T-helper 1 cell treated with Interleukin-12 subunit alpha and Interleukin-12 subunit beta and Interleukin-4 antibody, amounts not matched to agents 30 μg/mL and 1 μg/mL, for 36 hours (primary cell): ENCODE data around the gene UBE2V1.

Experiments
- H3K27ac Mint-ChIP-seq: one replicate; pipeline ENCODE4 v1.8.0; 2021; ENCODE audit warnings: mild to moderate bottlenecking, mixed read lengths
- H3K27me3 Mint-ChIP-seq: one replicate; pipeline ENCODE4 v1.8.0; 2021; ENCODE audit warnings: low read depth, mixed read lengths
- H3K36me3 Mint-ChIP-seq: one replicate; pipeline ENCODE4 v1.8.0; 2021; ENCODE audit warnings: low read depth, mixed read lengths
- H3K4me1 Mint-ChIP-seq: one replicate; pipeline ENCODE4 v1.8.0; 2021; ENCODE audit warnings: low read depth, mixed read lengths
- H3K4me3 Mint-ChIP-seq: one replicate; pipeline ENCODE4 v1.8.0; 2021; ENCODE audit warnings: mild to moderate bottlenecking, moderate library complexity, mixed read lengths
- H3K9me3 Mint-ChIP-seq: one replicate; pipeline ENCODE4 v1.8.0; 2021; ENCODE audit warnings: mixed read lengths

The UBE2V1 gene

DNA sequence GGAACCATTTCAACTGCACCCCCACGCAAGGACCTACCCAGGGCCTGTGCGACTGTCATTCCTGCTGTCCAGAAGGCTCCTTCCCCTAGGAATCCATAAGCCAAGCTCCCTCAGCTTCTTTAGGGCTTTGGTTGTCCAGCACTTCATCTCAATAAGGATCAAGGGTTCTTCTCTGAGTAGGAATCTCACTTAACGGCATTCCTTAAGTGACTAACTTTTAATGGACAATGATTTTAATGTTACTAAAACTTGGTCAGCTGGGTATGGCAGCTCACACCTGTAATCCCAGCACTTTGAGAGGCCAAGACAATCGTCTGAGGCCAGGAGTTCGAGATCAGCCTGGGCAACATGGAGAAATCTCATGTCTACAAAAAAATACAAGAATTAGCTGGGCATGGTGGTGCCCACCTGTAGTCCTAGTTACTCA is 13.4 kb downstream of the UBE2V1 start:
- Mint-ChIP-seq H3K4me1 (peaks cover 27% of the 10 kb centered on the region), H3K27ac (no peak overlapping the region), H3K36me3 (peaks cover 36% of the 10 kb centered on the region)

GRCh38 chr20:50099113-50099512 is 13.8 kb downstream of the UBE2V1 start:
- no peaks in the 10 kb centered on the region for H3K9me3 Mint-ChIP-seq
- H3K4me3 Mint-ChIP-seq: no peak overlapping the region
- H3K4me1 Mint-ChIP-seq: peaks cover 27% of the 10 kb centered on the region
- peaks cover 38% of the 10 kb centered on the region for H3K36me3 Mint-ChIP-seq
- no peaks in the 10 kb centered on the region for H3K27me3 Mint-ChIP-seq
- no peak overlapping the region for H3K27ac Mint-ChIP-seq

More for the DNA sequence above, 13.4 kb downstream of the UBE2V1 start:
- H3K4me3 Mint-ChIP-seq: no peak overlapping the region
- H3K27me3 Mint-ChIP-seq: no peaks in the 10 kb centered on the region
- no peaks in the 10 kb centered on the region for H3K9me3 Mint-ChIP-seq

GRCh38 chr20:50098259-50098658 is 14.7 kb downstream of the UBE2V1 start:
- no peaks in the 10 kb centered on the region for H3K27me3 Mint-ChIP-seq
- peaks cover 24% of the 10 kb centered on the region for H3K4me1 Mint-ChIP-seq
- H3K9me3 Mint-ChIP-seq: no peaks in the 10 kb centered on the region
- peaks cover 35% of the 10 kb centered on the region for H3K36me3 Mint-ChIP-seq
- peak overlapping the region; percentile 60 for H3K27ac Mint-ChIP-seq
- no peak overlapping the region for H3K4me3 Mint-ChIP-seq

- H3K4me1 Mint-ChIP-seq: peaks cover 23% of the 10 kb centered on the region
- no peaks in the 10 kb centered on the region for H3K27me3 Mint-ChIP-seq
- H3K9me3 Mint-ChIP-seq: no peaks in the 10 kb centered on the region
- peaks cover 32% of the 10 kb centered on the region for H3K36me3 Mint-ChIP-seq
- no peak overlapping the region for H3K4me3 Mint-ChIP-seq
- H3K27ac Mint-ChIP-seq: peak overlapping the region; percentile 60
Observed at GRCh38 chr20:50097843-50098242, 15.1 kb downstream of the UBE2V1 start.

DNA sequence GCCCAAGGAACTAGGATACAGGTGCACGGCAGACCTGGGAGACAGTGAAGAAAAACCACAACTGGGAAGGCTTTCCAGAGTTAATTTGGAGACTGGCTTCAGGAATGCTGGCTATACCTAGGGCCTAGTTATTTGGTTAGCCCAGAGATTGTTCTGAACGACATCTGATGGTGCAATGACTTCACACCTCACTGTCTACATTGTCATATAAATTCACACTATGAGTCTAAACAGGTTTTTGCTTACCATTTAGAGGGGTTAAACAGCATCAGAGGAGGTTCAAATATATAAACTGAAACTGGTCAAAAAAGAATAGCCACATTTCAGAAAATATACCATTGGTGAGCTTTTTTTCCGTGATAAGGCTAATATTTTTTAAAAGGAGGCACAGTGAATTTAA is 16.7 kb downstream of the UBE2V1 start:
- H3K36me3 Mint-ChIP-seq: peaks cover 21% of the 10 kb centered on the region
- H3K27ac Mint-ChIP-seq: no peak overlapping the region
- H3K4me1 Mint-ChIP-seq: peaks cover 14% of the 10 kb centered on the region
- H3K27me3 Mint-ChIP-seq: no peaks in the 10 kb centered on the region
- no peaks in the 10 kb centered on the region for H3K9me3 Mint-ChIP-seq
- no peak overlapping the region for H3K4me3 Mint-ChIP-seq

DNA sequence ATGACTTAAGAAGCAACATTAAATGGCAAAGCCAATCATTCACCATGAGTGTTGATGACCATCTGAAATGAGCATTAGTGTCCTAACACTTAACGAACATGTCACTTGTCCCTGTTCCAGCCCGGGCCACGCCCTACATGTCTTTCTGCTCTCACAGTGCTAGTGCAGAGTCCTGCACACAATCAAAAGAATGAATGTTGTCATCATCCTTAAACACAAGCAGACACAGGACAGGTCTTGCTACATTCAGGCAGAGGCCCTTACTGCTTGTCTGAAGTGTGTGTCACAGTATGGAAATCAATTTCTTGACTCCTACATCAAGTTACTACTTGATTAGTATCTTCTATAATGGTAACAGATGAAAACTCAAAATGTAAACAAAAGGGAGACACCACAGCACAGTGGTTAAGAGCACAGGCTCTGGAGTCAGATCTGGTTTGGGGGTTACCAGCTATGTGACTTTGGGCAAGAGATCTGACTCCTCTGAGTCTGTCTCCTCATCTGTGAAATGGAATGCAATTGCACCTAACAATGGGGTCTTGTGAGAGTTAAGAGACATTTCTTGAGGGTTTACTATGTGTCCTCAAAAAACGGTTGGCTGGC is 17.4 kb downstream of the UBE2V1 start:
- peaks cover 14% of the 10 kb centered on the region for H3K4me1 Mint-ChIP-seq

GRCh38 chr20:50094522-50094921 is 18.4 kb downstream of the UBE2V1 start:
- Mint-ChIP-seq H3K27me3 (no peaks in the 10 kb centered on the region), H3K4me3 (no peak overlapping the region), H3K4me1 (peaks cover 14% of the 10 kb centered on the region), H3K9me3 (no peaks in the 10 kb centered on the region), H3K27ac (no peak overlapping the region), H3K36me3 (peaks cover 23% of the 10 kb centered on the region)

More for the DNA sequence above, 17.4 kb downstream of the UBE2V1 start:
- Mint-ChIP-seq H3K9me3 (no peaks in the 10 kb centered on the region), H3K4me3 (no peak overlapping the region), H3K27me3 (no peaks in the 10 kb centered on the region), H3K36me3 (peaks cover 21% of the 10 kb centered on the region), H3K27ac (no peak overlapping the region)

GRCh38 chr20:50093240-50093639 is 19.7 kb downstream of the UBE2V1 start:
- Mint-ChIP-seq H3K27ac (no peak overlapping the region), H3K4me1 (peaks cover 11% of the 10 kb centered on the region)

DNA sequence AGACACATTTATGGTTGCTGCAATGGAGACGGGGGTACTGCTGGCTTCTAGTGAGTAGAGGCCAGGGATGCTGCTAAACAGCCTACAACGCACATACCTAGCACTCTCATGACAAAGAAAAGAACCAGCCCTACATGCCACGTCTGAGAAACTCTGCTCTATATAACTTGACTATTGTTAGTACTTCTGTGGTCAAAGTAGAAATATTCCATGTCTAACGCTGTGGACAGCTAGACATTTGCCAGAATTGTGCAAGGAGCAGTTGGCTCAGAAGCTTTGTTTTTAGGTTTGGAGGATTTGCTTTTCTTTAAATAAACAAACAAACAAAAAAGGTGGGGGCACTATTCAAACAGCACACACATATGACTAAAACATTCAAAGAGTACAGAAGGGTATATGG is 20.5 kb downstream of the UBE2V1 start:
- Mint-ChIP-seq H3K4me1 (peaks cover 6% of the 10 kb centered on the region), H3K4me3 (no peak overlapping the region), H3K9me3 (no peaks in the 10 kb centered on the region), H3K27me3 (no peaks in the 10 kb centered on the region), H3K27ac (no peak overlapping the region), H3K36me3 (peaks cover 23% of the 10 kb centered on the region)

More at GRCh38 chr20:50093240-50093639, 19.7 kb downstream of the UBE2V1 start:
- no peak overlapping the region for H3K4me3 Mint-ChIP-seq
- no peaks in the 10 kb centered on the region for H3K27me3 Mint-ChIP-seq
- H3K9me3 Mint-ChIP-seq: no peaks in the 10 kb centered on the region
- peaks cover 24% of the 10 kb centered on the region for H3K36me3 Mint-ChIP-seq

DNA sequence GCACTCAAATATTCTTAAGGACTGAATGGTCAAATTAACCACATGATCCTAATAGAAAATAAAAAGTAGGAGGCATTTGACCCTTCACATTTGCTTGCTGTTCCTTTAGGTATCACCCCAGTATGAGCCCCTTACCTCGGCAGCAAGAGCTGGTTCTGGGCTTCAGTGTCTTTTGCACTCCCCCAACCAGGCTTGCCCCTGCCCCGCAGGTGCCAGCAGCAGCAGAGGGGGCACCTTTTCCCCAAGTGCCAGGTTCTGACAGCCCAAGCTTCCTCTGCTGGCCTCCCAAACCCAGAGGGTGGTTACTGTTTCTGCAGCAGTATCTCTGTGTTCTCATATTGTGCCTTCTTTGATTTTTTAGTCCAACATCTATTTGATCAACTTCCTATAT is 23.2 kb downstream of the UBE2V1 start:
- H3K9me3 Mint-ChIP-seq: no peaks in the 10 kb centered on the region
- peaks cover 11% of the 10 kb centered on the region for H3K36me3 Mint-ChIP-seq
- no peak overlapping the region for H3K4me3 Mint-ChIP-seq
- H3K4me1 Mint-ChIP-seq: peaks cover 16% of the 10 kb centered on the region
- H3K27ac Mint-ChIP-seq: no peak overlapping the region
- no peaks in the 10 kb centered on the region for H3K27me3 Mint-ChIP-seq

GRCh38 chr20:50089140-50089786 is 23.7 kb downstream of the UBE2V1 start:
- H3K27ac Mint-ChIP-seq: no peak overlapping the region
- H3K4me3 Mint-ChIP-seq: no peak overlapping the region
- H3K36me3 Mint-ChIP-seq: peaks cover 9% of the 10 kb centered on the region
- no peaks in the 10 kb centered on the region for H3K9me3 Mint-ChIP-seq
- H3K4me1 Mint-ChIP-seq: peaks cover 16% of the 10 kb centered on the region
- no peaks in the 10 kb centered on the region for H3K27me3 Mint-ChIP-seq

DNA sequence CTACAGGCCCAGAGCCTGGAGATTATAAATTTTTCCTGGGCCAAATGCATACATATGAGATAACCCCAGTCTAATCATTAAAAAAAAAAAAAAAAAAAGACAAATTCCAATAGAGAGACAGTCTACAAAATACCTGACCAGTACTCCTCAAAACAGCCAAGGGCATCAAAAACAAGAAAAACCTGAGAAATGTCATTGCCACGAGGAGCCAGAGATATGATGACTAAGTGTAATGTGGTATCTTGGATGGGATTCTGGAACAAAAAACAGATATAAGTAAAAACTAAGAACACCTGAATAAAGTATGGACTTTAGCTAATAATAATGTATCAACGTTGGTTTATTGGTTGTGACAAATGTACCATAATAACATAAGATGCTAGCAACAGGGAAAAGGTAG is 24.9 kb downstream of the UBE2V1 start:
- H3K4me3 Mint-ChIP-seq: no peak overlapping the region
- H3K4me1 Mint-ChIP-seq: peaks cover 17% of the 10 kb centered on the region
- no peak overlapping the region for H3K27ac Mint-ChIP-seq
- no peaks in the 10 kb centered on the region for H3K27me3 Mint-ChIP-seq
- peaks cover 9% of the 10 kb centered on the region for H3K36me3 Mint-ChIP-seq
- H3K9me3 Mint-ChIP-seq: no peaks in the 10 kb centered on the region

DNA sequence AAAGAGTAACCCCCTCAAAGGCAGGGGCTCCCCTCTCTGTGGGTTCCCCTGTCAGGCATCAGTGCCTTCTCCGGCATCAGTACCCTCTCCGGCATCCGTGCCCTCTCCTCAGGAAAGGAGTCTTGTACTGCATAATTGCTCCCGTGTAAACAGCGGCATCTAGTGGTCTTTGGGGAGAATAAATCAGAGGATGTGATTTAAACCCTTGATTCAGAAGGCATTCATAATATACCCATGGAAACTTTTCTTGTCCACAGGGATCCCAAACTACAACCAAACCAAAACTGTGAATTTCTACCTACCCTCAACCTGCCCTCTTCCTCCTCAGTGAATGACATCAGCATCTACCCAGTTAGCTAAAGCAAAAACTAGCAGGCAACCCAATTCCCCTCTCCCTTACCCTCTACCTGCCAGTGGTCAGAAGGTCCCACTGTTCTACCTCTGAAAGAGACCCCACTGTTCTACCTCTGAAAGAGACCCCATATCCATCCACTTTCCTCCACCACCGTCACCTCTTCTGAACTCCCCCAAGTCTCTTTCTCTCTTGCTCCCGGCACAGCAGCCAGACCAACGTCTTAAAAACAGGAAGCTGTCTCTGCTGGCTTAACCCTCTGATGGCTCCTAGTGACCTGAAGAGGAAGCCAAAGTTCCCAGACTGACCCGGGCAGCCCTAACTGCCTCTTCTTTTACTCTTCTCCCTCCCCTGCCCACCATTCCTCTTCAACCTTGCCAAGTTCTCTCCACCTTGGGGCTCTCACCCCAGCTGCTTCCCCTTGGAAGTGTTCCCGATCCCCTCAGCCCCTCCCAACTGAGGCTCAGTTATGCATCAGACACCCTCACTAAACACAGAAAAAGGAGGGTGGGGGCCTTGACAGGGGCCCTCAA is 27.2 kb downstream of the UBE2V1 start:
- no peaks in the 10 kb centered on the region for H3K27me3 Mint-ChIP-seq
- H3K36me3 Mint-ChIP-seq: peaks cover 19% of the 10 kb centered on the region
- no peaks in the 10 kb centered on the region for H3K9me3 Mint-ChIP-seq
- peak overlapping the region; percentile 71 for H3K4me3 Mint-ChIP-seq
- H3K27ac Mint-ChIP-seq: peak overlapping the region; percentile 58
- peaks cover 17% of the 10 kb centered on the region for H3K4me1 Mint-ChIP-seq

DNA sequence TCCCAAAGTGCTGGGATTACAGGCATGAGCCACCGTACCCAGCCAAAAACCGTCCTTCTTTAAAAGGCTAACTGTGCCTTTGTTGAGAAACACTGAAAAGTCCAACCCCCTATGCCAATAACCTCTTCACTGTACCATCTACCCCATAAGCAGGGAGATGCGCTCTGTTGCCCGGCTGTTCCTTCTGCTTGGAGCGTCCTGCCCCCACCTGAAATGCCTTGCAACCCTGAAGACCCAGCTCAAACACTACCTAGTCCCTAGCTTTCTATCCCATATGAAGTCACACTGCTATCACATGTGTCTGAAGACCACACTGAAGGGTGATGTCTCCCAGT is 27.8 kb downstream of the UBE2V1 start:
- Mint-ChIP-seq H3K27ac (peak overlapping the region; percentile 58), H3K4me3 (no peak overlapping the region), H3K4me1 (peaks cover 15% of the 10 kb centered on the region), H3K27me3 (no peaks in the 10 kb centered on the region), H3K36me3 (peaks cover 18% of the 10 kb centered on the region), H3K9me3 (no peaks in the 10 kb centered on the region)

DNA sequence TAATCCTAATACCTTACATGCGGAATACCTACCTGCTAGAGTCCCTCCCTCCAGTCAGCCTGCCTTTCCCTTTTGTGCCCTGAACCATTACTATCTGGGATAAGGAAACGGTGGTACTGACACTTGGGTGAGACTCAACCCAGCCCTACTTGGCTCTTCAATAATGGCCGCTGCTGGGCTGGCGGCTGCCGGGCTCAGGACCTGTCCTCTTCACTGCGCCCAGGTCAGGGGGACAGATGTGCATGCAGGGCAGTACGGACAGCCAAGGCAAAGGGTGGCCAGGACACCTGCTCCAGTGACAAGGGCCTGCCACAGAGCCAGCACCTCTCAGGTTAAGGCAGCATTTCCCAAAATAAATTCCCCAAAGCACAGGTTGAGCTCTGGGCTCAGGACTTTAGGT is 29.9 kb downstream of the UBE2V1 start:
- H3K36me3 Mint-ChIP-seq: peaks cover 13% of the 10 kb centered on the region
- no peak overlapping the region for H3K27ac Mint-ChIP-seq
- peaks cover 15% of the 10 kb centered on the region for H3K4me1 Mint-ChIP-seq
- no peak overlapping the region for H3K4me3 Mint-ChIP-seq
- H3K9me3 Mint-ChIP-seq: no peaks in the 10 kb centered on the region
- H3K27me3 Mint-ChIP-seq: no peaks in the 10 kb centered on the region
